Measurements from ENCODE around the gene CALHM6. TPM values are rescaled to one million over a fixed set of nuclear protein-coding genes. Genes with fewer than 3 reads are reported as not detected.

Gene CALHM6
- total and polyA plus RNA-seq, 10 of the 15 experiments (the other 5 are each of a cell fraction or from before 2014, with no cell fraction given) = 0.15 to 3.4 (median 1.3) TPM

GRCh38 chr6:116429111-116429510, 32.1 kb upstream of the CALHM6 start:
- no TSS peak for BruUV-seq (replicated peaks)
- Histone ChIP-seq H3K27me3 (replicated peaks in 1 of 2; ENCODE audit: control insufficient read depth in 2 of 2, insufficient read depth in 2 of 2, low read length in 1 of 2) (no peaks in the 10 kb centered on the region), H3K4me3 (no peak overlapping the region), H3K9ac (ENCODE audit: control insufficient read depth, insufficient read depth, low read length) (no peak overlapping the region), H2AFZ (ENCODE audit: control insufficient read depth, low read depth, low read length) (no peak overlapping the region), H3K79me2 (ENCODE audit: control insufficient read depth, insufficient read depth, low read length) (peaks cover 5% of the 10 kb centered on the region), H4K20me1 (ENCODE audit: control insufficient read depth, insufficient read depth) (no peaks in the 10 kb centered on the region), H3K4me2 (ENCODE audit: control insufficient read depth, insufficient read depth) (no peak overlapping the region), H3K36me3 (ENCODE audit: control insufficient read depth in 2 of 2, insufficient read depth in 2 of 2, low read length in 1 of 2) (peaks cover 0 to 18% of the 10 kb centered on the region in 2 experiments; a peak in 1 of 4 replicates), H3K9me3 (replicated peaks; ENCODE audit: control insufficient read depth, insufficient read depth, low read length) (no peaks in the 10 kb centered on the region), H3K4me1 (ENCODE audit: control insufficient read depth, insufficient read depth, low read length) (no peaks in the 10 kb centered on the region), H3K27ac (ENCODE audit: control insufficient read depth, insufficient read depth) (no peak overlapping the region)
- ChIA-PET RAD21 (ENCODE audit: unreplicated experiment) (no interaction called here), POLR2A (no interaction called here), SMC1A (ENCODE audit: uncharacterized antibody, unreplicated experiment) (interaction anchor here (1.0 kb wide), 1 partner anchor 14 kb away, joined by 3 read pairs; no protein-coding TSS in a partner anchor), CTCF (no interaction called here)
- 96% methylated on average over 2 of the region's 2 CpGs for WGBS (ENCODE audit: insufficient coverage, insufficient replicate concordance, low lambda C conversion rate, missing lambda C conversion rate)
- in situ Hi-C loops (cut with MboI) = no loop called here
- no peak for DNase-seq (ENCODE audit: low read depth, low spot score)
- no peak for FAIRE-seq
- intact Hi-C loops (cut with micrococcal nuclease; ENCODE audit: unreplicated experiment) = no loop called here
- no peak for TF ChIP-seq USF1 (IDR thresholded peaks at IDR 0.05; ENCODE audit: borderline replicate concordance, extremely low read length, insufficient read depth, low read depth, low read length)
- TF ChIP-seq RAD51 (IDR thresholded peaks at IDR 0.05) = no peak
- no peak for TF ChIP-seq RUNX3 (IDR thresholded peaks at IDR 0.05; ENCODE audit: low read length)
- TF ChIP-seq ZBTB4 (CRISPR knock-in tag; IDR thresholded peaks at IDR 0.05) = no peak
- TF ChIP-seq PAX5 (IDR thresholded peaks at IDR 0.05; ENCODE audit: borderline replicate concordance, low read depth, low read length) = no peak
- TF ChIP-seq STAT1 (conservative IDR thresholded peaks at IDR 0.05) = no peak
- TF ChIP-seq MTA2 (IDR thresholded peaks at IDR 0.05; ENCODE audit: low read depth) = no peak
- TF ChIP-seq SMAD5 (IDR thresholded peaks at IDR 0.05; ENCODE audit: low read depth) = no peak
- no peak for TF ChIP-seq MYC (IDR thresholded peaks at IDR 0.05; ENCODE audit: insufficient read depth, insufficient read length, insufficient replicate concordance, low read length, severe bottlenecking)
- TF ChIP-seq EZH2 (IDR thresholded peaks at IDR 0.05; ENCODE audit: borderline replicate concordance, control insufficient read depth, low read depth, low read length) = no peak
- TF ChIP-seq FOXK2 (IDR thresholded peaks at IDR 0.05) = no peak
- no peak for TF ChIP-seq SUZ12 (IDR thresholded peaks at IDR 0.05; ENCODE audit: unreplicated experiment)
- TF ChIP-seq MLLT1 (IDR thresholded peaks at IDR 0.05) = no peak
- no peak for TF ChIP-seq ZNF24 (IDR thresholded peaks at IDR 0.05)
- TF ChIP-seq MYB (IDR thresholded peaks at IDR 0.05; ENCODE audit: borderline replicate concordance, low read depth, low read length) = no peak
- TF ChIP-seq IKZF1 (conservative IDR thresholded peaks at IDR 0.05) = no peak
- no peak for TF ChIP-seq ZZZ3 (IDR thresholded peaks at IDR 0.05; ENCODE audit: control insufficient read depth, insufficient read length, low read depth)
- TF ChIP-seq ASH2L (IDR thresholded peaks at IDR 0.05; ENCODE audit: borderline replicate concordance, low read depth) = no peak
- TF ChIP-seq CEBPB (IDR thresholded peaks at IDR 0.05; ENCODE audit: borderline replicate concordance in 1 of 2, low read depth in 2 of 2, low read length in 2 of 2) = no peak
- TF ChIP-seq BHLHE40 (IDR thresholded peaks at IDR 0.05; ENCODE audit: borderline replicate concordance in 1 of 2, low read depth in 2 of 2, low read length in 1 of 2) = no peak
- ATAC-seq = no peak

Measured in GM12878 (cell line).